Neuronal stem cell (in vitro differentiated cells): ENCODE measurements around the gene MACROD2.
A peak's percentile ranks its signal among the peaks of the same experiment; 100 is the strongest.

ENCODE experiments used
- DNase-seq: peaks from one replicate; pipeline ENCODE4 v3.0.0-alpha.2; 2013; ENCODE audit warnings: low spot score
- H2AFZ ChIP-seq: one replicate; pipeline ENCODE4 v1.6.1; 2013; ENCODE audit warnings: mild to moderate bottlenecking, low read length, inconsistent platforms
- H2AK5ac ChIP-seq: 2 replicates; pipeline ENCODE4 v1.6.1; 2013; ENCODE audit warnings: low read depth, mild to moderate bottlenecking, inconsistent platforms, low read length, moderate library complexity, mixed read lengths
- H2BK120ac ChIP-seq: 2 replicates; pipeline ENCODE4 v1.6.1; 2013; ENCODE audit warnings: low read depth, mild to moderate bottlenecking, inconsistent platforms, low read length, moderate library complexity, mixed read lengths
- H2BK12ac ChIP-seq: one replicate; pipeline ENCODE4 v1.6.1; 2013; ENCODE audit warnings: low read length, inconsistent platforms
- H2BK15ac ChIP-seq: 2 replicates; pipeline ENCODE4 v1.6.1; 2013; ENCODE audit warnings: mild to moderate bottlenecking, low read length, inconsistent platforms, mixed read lengths
- H2BK5ac ChIP-seq: one replicate; pipeline ENCODE4 v1.6.1; 2013; ENCODE audit warnings: inconsistent platforms, mild to moderate bottlenecking, low read length, moderate library complexity
- H3K14ac ChIP-seq: one replicate; pipeline ENCODE4 v1.6.1; 2013; ENCODE audit warnings: low read length, inconsistent platforms
- H3K18ac ChIP-seq: 2 replicates; pipeline ENCODE4 v1.6.1; 2013; ENCODE audit warnings: low read length, inconsistent platforms
- H3K23ac ChIP-seq: 2 replicates; pipeline ENCODE4 v1.6.1; 2013; ENCODE audit warnings: low read depth, mild to moderate bottlenecking, mixed read lengths, low read length, inconsistent platforms; ENCODE audit not compliant: poor library complexity
- H3K27ac ChIP-seq: replicated peaks from 3 replicates; pipeline ENCODE4 v1.5.1; 2013; ENCODE audit warnings: low read length, inconsistent platforms
- H3K27me3 ChIP-seq, 3 experiments: 2 replicates each; pipeline ENCODE4 v1.6.1; 2013; ENCODE audit warnings: low read length in 3 of 3, mild to moderate bottlenecking in 2 of 3, inconsistent platforms in 1 of 3, low read depth in 1 of 3, mixed read lengths in 1 of 3, moderate library complexity in 1 of 3; ENCODE audit not compliant: control insufficient read depth in 3 of 3, insufficient read depth in 3 of 3
- H3K36me3 ChIP-seq, 2 donors: replicated peaks in 1 of 2; 2 replicates each; pipeline ENCODE4 v1.6.1; 2013; ENCODE audit warnings: low read length in 2 of 2; ENCODE audit not compliant: control insufficient read depth in 2 of 2, insufficient read depth in 2 of 2
- H3K4ac ChIP-seq: 2 replicates; pipeline ENCODE4 v1.6.1; 2013; ENCODE audit warnings: inconsistent platforms, mild to moderate bottlenecking, low read length, moderate library complexity
- H3K4me1 ChIP-seq, 2 donors: 1 replicate in 1 of 2; 2 replicates in 1 of 2; pipeline ENCODE4 v1.6.1; 2013; ENCODE audit warnings: low read length in 2 of 2, low read depth in 1 of 2; ENCODE audit not compliant: control insufficient read depth in 2 of 2, insufficient read depth in 1 of 2
- H3K4me2 ChIP-seq: one replicate; pipeline ENCODE4 v1.6.1; 2013; ENCODE audit warnings: mild to moderate bottlenecking, low read length, inconsistent platforms; ENCODE audit not compliant: insufficient read depth, poor library complexity, severe bottlenecking
- H3K4me3 ChIP-seq, 2 donors: 2 replicates each; pipeline ENCODE4 v1.5.1; 2013; ENCODE audit warnings: low read length in 2 of 2, mild to moderate bottlenecking in 2 of 2, inconsistent platforms in 1 of 2, moderate library complexity in 1 of 2
- H3K79me1 ChIP-seq: one replicate; pipeline ENCODE4 v1.6.1; 2013; ENCODE audit warnings: low read depth, mild to moderate bottlenecking, inconsistent platforms, low read length, moderate library complexity
- H3K9ac ChIP-seq: one replicate; pipeline ENCODE4 v1.6.1; 2013; ENCODE audit warnings: mild to moderate bottlenecking, low read depth, low read length, inconsistent platforms; ENCODE audit not compliant: poor library complexity
- H3K9me3 ChIP-seq, 2 donors: replicated peaks in 1 of 2; 2 replicates each; pipeline versions ENCODE3 to v1.6.1; 2013; ENCODE audit warnings: low read length in 2 of 2, mild to moderate bottlenecking in 2 of 2, inconsistent platforms in 1 of 2, low read depth in 1 of 2, mixed read lengths in 1 of 2, moderate library complexity in 1 of 2; ENCODE audit not compliant: control insufficient read depth in 2 of 2, insufficient read depth in 1 of 2
- H4K8ac ChIP-seq: one replicate; pipeline ENCODE4 v1.6.1; 2013; ENCODE audit warnings: low read depth, mild to moderate bottlenecking, inconsistent platforms, low read length, moderate library complexity
- H4K91ac ChIP-seq: one replicate; pipeline ENCODE4 v1.6.1; 2013; ENCODE audit warnings: low read length, low read depth, mild to moderate bottlenecking, inconsistent platforms; ENCODE audit not compliant: poor library complexity
- WGBS, 2 donors: extraction: QIAGEN DNeasy Blood & Tissue Kit; methylation state at CpG; one replicate each; pipeline ENCODE4 v1.1.7; 2013; ENCODE audit warnings: missing lambda C conversion rate in 2 of 2, mixed read lengths in 1 of 2; ENCODE audit not compliant: insufficient read length in 2 of 2, insufficient replicate concordance in 1 of 2; ENCODE audit errors: extremely low coverage in 2 of 2; 5-methylcytosine and 5-hydroxymethylcytosine counted together

Gene MACROD2

DNA sequence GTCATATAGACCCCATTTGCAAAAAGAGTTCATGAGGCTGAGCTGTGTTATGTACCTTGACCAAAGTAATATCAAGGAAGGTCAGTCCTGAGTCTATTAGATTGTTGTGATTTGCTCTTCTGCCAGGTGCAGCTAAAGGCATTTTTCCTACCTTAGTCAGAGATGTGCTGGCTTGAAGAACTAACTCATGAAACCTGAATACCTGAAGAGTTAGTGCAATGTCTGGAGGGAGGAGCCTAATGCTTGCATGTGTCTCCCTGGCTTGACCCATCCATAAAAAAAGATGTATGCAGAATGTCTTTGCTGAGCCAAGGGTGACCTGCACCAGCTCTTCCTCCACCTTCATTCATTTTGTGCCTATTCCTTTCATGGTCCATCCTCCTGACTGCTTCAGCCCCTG is 1835.9 kb downstream of the MACROD2 start:
- Histone ChIP-seq H2BK12ac (no peak overlapping the region), H2BK15ac (no peak overlapping the region), H2BK120ac (no peak overlapping the region), H3K4me1 (peaks cover 0 to 7% of the 10 kb centered on the region in 2 donors), H3K4me2 (no peak overlapping the region), H4K8ac (no peak overlapping the region), H3K14ac (no peak overlapping the region), H3K9ac (no peak overlapping the region), H2AFZ (no peak overlapping the region), H2BK5ac (no peak overlapping the region), H4K91ac (no peak overlapping the region), H3K18ac (no peak overlapping the region), H3K27ac (no peak overlapping the region), H3K23ac (no peak overlapping the region), H3K79me1 (no peaks in the 10 kb centered on the region), H3K4me3 (no peak overlapping the region), H3K4ac (no peak overlapping the region), H3K36me3 (no peaks in the 10 kb centered on the region), H3K9me3 (no peaks in the 10 kb centered on the region), H3K27me3 (no peaks in the 10 kb centered on the region), H2AK5ac (no peak overlapping the region)
- no peak for DNase-seq

DNA sequence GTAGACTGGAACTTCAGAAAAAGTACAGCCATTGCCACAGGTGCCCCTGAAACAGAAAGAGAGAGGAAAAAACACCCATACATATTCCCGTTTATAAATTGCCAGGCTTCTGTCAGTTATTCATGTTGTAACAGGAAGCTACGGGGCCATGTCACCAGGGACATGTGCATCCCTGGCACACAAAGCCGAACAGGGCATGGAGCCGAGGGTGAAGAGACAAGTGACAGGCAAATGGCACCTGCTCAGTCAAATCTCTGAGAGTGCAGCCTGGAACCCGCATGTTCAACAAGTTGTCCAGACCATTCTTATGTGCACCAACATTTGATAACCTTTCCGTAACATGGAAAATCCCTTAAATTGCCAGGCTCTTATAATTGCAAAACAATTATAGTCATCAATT is 1837.2 kb downstream of the MACROD2 start:
- Histone ChIP-seq H3K36me3 (no peaks in the 10 kb centered on the region), H2BK12ac (no peak overlapping the region), H3K23ac (no peak overlapping the region), H3K18ac (no peak overlapping the region), H3K9ac (no peak overlapping the region), H3K9me3 (no peaks in the 10 kb centered on the region), H3K4me3 (no peak overlapping the region), H3K27me3 (no peaks in the 10 kb centered on the region), H3K4me2 (no peak overlapping the region), H2BK5ac (no peak overlapping the region), H3K4ac (no peak overlapping the region), H2BK15ac (no peak overlapping the region), H3K14ac (no peak overlapping the region), H3K79me1 (no peaks in the 10 kb centered on the region), H3K27ac (no peak overlapping the region), H3K4me1 (peaks cover 0 to 7% of the 10 kb centered on the region in 2 donors), H2BK120ac (no peak overlapping the region), H4K91ac (no peak overlapping the region), H4K8ac (no peak overlapping the region), H2AFZ (no peak overlapping the region), H2AK5ac (no peak overlapping the region)
- no CpG with 5 or more reads among the region's 6 CpGs for WGBS, 2 donors
- no peak for DNase-seq

GRCh38 chr20:15834857-15835256 is 1839.5 kb downstream of the MACROD2 start:
- no peaks in the 10 kb centered on the region for H3K9me3 ChIP-seq
- no peak overlapping the region for H3K4me2 ChIP-seq
- no peak overlapping the region for H3K23ac ChIP-seq
- no peak overlapping the region for H2BK120ac ChIP-seq
- H2BK15ac ChIP-seq: no peak overlapping the region
- no peak overlapping the region for H3K14ac ChIP-seq
- H3K27ac ChIP-seq: no peak overlapping the region
- H3K9ac ChIP-seq: no peak overlapping the region
- no peak overlapping the region for H3K4me3 ChIP-seq
- no peak overlapping the region for H2BK12ac ChIP-seq
- no peaks in the 10 kb centered on the region for H3K79me1 ChIP-seq
- H4K8ac ChIP-seq: no peak overlapping the region
- no peak overlapping the region for H3K4ac ChIP-seq
- no peak overlapping the region for H2BK5ac ChIP-seq
- peaks cover 0 to 4% of the 10 kb centered on the region in 2 donors for H3K4me1 ChIP-seq
- no peak for DNase-seq
- H2AFZ ChIP-seq: no peak overlapping the region
- whole genome bisulfite sequencing, 2 donors: no CpG with 5 or more reads among the region's 3 CpGs
- no peaks in the 10 kb centered on the region for H3K27me3 ChIP-seq
- no peaks in the 10 kb centered on the region for H3K36me3 ChIP-seq
- H3K18ac ChIP-seq: no peak overlapping the region
- no peak overlapping the region for H4K91ac ChIP-seq
- no peak overlapping the region for H2AK5ac ChIP-seq

DNA sequence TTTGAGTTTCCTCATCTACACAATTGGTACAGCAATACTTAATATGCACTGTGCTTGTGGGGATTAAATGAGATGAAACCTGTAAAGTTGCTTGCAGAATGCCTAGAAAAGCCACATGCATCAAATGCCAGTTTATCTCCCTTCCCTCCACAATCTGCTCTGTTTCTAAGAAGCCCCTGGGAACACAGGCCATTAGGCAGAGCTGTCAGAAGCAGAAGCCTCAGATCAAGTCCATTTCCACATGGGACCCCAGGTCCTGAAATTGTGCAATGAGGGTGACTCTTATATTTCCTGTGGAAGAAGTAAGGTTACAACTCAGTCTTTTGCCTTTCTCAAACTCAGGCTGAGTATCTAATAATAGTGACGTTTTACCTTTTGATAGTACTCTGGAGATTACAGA is 1840.5 kb downstream of the MACROD2 start:
- Histone ChIP-seq H3K36me3 (no peaks in the 10 kb centered on the region), H4K8ac (peak overlapping the region; percentile 78), H2BK15ac (no peak overlapping the region), H3K27me3 (no peaks in the 10 kb centered on the region), H3K79me1 (no peaks in the 10 kb centered on the region), H4K91ac (no peak overlapping the region), H3K9me3 (peaks cover 0 to under 1% of the 10 kb centered on the region in 2 donors), H2AFZ (no peak overlapping the region), H3K4me1 (peaks cover 0 to 2% of the 10 kb centered on the region in 2 donors), H3K14ac (no peak overlapping the region), H3K4ac (no peak overlapping the region), H3K4me2 (no peak overlapping the region), H2BK120ac (no peak overlapping the region), H2BK12ac (no peak overlapping the region), H3K18ac (no peak overlapping the region), H3K27ac (no peak overlapping the region), H3K23ac (no peak overlapping the region), H3K4me3 (no peak overlapping the region), H2AK5ac (no peak overlapping the region), H2BK5ac (no peak overlapping the region), H3K9ac (no peak overlapping the region)
- WGBS, 2 donors: no CpG with 5 or more reads among the region's 1 CpG
- no peak for DNase-seq
